DND-41 (cell line): ENCODE data around the gene SDF2.

Experiments
- EZH2 ChIP-seq: IDR thresholded peaks from 3 replicates; pipeline ENCODE4 v1.6.1; 2012; ENCODE audit warnings: borderline replicate concordance, low read depth, mild to moderate bottlenecking, moderate library complexity, low read length, inconsistent platforms; ENCODE audit not compliant: severe bottlenecking
- TF ChIP-seq, protein P1 (sequence below): IDR thresholded peaks from 2 replicates; pipeline ENCODE4 v1.5.1; 2012; ENCODE audit warnings: borderline replicate concordance, low read length, moderate library complexity, mild to moderate bottlenecking; ENCODE audit not compliant: poor library complexity, severe bottlenecking; ENCODE audit errors: extremely low read depth

DNA sequence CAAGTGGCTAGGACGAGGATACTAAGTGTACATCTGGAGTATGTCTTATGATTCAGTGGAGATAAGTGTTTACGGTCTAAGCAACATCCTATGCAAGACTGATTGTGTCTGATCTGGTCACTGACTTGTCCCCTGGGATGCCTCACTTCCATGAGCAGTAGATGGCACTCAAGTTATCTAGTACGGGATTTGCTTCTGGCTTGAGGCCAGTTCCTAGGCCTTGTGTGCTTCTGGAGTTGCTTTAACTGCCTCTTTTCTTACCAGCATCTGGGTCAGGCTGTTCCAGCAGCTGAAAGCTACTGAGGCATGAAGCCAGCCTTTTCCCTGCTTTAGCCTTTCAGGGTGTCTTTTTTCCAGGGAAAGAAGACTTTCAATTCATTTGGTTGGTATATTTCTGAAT lies 23.3 kb upstream of the SDF2 start:
- TF ChIP-seq, protein P1, sequence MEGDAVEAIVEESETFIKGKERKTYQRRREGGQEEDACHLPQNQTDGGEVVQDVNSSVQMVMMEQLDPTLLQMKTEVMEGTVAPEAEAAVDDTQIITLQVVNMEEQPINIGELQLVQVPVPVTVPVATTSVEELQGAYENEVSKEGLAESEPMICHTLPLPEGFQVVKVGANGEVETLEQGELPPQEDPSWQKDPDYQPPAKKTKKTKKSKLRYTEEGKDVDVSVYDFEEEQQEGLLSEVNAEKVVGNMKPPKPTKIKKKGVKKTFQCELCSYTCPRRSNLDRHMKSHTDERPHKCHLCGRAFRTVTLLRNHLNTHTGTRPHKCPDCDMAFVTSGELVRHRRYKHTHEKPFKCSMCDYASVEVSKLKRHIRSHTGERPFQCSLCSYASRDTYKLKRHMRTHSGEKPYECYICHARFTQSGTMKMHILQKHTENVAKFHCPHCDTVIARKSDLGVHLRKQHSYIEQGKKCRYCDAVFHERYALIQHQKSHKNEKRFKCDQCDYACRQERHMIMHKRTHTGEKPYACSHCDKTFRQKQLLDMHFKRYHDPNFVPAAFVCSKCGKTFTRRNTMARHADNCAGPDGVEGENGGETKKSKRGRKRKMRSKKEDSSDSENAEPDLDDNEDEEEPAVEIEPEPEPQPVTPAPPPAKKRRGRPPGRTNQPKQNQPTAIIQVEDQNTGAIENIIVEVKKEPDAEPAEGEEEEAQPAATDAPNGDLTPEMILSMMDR: peak; percentile 20
- no peak for TF ChIP-seq EZH2
